DND-41 (cell line): ENCODE data around the gene ARAP1.

Experiments used
- ATAC-seq: fragments of 200-7000 bp; cut with Tn5 transposase; 3 replicates; pipeline ENCODE4 v1.9.1; 2021; ENCODE audit warnings: low read depth; ENCODE audit not compliant: insufficient read depth
- DNase-seq: peaks from one replicate; pipeline ENCODE4 v3.0.0-alpha.2; 2020
- H2AFZ ChIP-seq: 2 replicates; pipeline ENCODE4 v1.6.0; 2012; ENCODE audit warnings: low read depth, low read length
- H3K27ac ChIP-seq: 2 replicates; pipeline ENCODE4 v1.5.1; 2012; ENCODE audit warnings: low read length, inconsistent platforms
- H3K27me3 ChIP-seq: fragments of 200-600 bp; sonication (generic); 2 replicates; pipeline ENCODE4 v1.6.0; 2012; ENCODE audit warnings: low read length, mild to moderate bottlenecking, inconsistent platforms; ENCODE audit not compliant: insufficient read depth, poor library complexity
- H3K36me3 ChIP-seq: 2 replicates; pipeline ENCODE4 v1.5.1; 2012; ENCODE audit warnings: low read length, inconsistent platforms; ENCODE audit not compliant: insufficient read depth
- H3K4me1 ChIP-seq: 2 replicates; pipeline ENCODE4 v1.5.1; 2012; ENCODE audit warnings: mild to moderate bottlenecking, low read length; ENCODE audit not compliant: insufficient read depth
- H3K4me2 ChIP-seq: 2 replicates; pipeline ENCODE4 v1.6.0; 2012; ENCODE audit warnings: mild to moderate bottlenecking, moderate library complexity, low read length, inconsistent platforms; ENCODE audit not compliant: insufficient read depth
- H3K4me3 ChIP-seq, 2 experiments: fragments of 200-600 bp in 1 of 2; shearing (Covaris generic) in 1 of 2; 2 replicates each; pipeline ENCODE4 v1.5.1; 2012 to 2016; ENCODE audit warnings: inconsistent platforms in 2 of 2, low read length in 2 of 2, mild to moderate bottlenecking in 2 of 2, low read depth in 1 of 2, moderate library complexity in 1 of 2
- H3K79me2 ChIP-seq: 2 replicates; pipeline ENCODE4 v1.6.0; 2012; ENCODE audit warnings: low read length, inconsistent platforms; ENCODE audit not compliant: insufficient read depth
- H3K9ac ChIP-seq: 2 replicates; pipeline ENCODE4 v1.6.0; 2012; ENCODE audit warnings: low read depth, mild to moderate bottlenecking, inconsistent platforms, low read length, moderate library complexity
- H3K9me3 ChIP-seq: 2 replicates; pipeline ENCODE4 v1.5.1; 2012; ENCODE audit warnings: low read length, moderate library complexity, mild to moderate bottlenecking, inconsistent platforms; ENCODE audit not compliant: insufficient read depth, severe bottlenecking
- H4K20me1 ChIP-seq: 2 replicates; pipeline ENCODE4 v1.6.0; 2012; ENCODE audit warnings: low read length; ENCODE audit not compliant: insufficient read depth
- EZH2 ChIP-seq: IDR thresholded peaks from 3 replicates; pipeline ENCODE4 v1.6.1; 2012; ENCODE audit warnings: borderline replicate concordance, low read depth, mild to moderate bottlenecking, moderate library complexity, low read length, inconsistent platforms; ENCODE audit not compliant: severe bottlenecking
- TF ChIP-seq, protein P1 (sequence below): IDR thresholded peaks from 2 replicates; pipeline ENCODE4 v1.5.1; 2012; ENCODE audit warnings: borderline replicate concordance, low read length, moderate library complexity, mild to moderate bottlenecking; ENCODE audit not compliant: poor library complexity, severe bottlenecking; ENCODE audit errors: extremely low read depth

The ARAP1 gene

DNA sequence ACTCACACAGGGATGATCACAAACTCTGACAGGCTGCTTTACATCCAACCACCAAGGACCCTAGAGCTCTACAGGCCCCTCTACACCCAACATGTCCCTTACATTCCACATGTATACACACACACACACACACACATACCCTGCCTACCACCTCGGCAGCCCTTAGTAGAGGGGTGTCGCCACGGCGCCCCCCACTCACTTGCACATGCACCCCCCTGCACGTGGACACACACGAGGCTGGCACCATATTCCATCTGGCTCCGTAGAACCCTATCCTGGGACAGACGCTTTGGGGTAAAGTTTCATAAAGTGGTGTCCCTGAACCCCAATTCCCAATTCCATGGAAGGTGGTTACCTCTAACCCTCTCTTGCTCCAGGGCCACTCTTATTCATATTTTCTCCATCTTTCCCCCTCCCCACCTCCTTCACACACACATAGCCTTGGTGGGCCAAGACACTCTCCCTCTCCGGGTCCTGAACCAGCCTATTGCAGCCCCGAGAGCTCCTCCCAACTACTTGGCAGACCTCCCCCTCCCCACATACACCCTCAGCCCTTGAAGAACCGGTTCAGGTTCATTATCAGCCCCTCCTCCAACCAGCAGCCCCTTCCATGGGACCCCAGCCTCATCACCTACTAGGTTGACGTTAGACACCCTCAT lies 78.8 kb downstream of the ARAP1 start:
- no peak overlapping the region for H3K27ac ChIP-seq
- H3K9ac ChIP-seq = no peak overlapping the region
- H3K27me3 ChIP-seq = peaks cover 24% of the 10 kb centered on the region
- H3K4me1 ChIP-seq = no peaks in the 10 kb centered on the region
- H2AFZ ChIP-seq = no peak overlapping the region
- H3K9me3 ChIP-seq = no peaks in the 10 kb centered on the region
- no peaks in the 10 kb centered on the region for H3K79me2 ChIP-seq
- peaks cover 29% of the 10 kb centered on the region for H4K20me1 ChIP-seq
- DNase-seq = peak; percentile 55
- no peak overlapping the region for H3K4me2 ChIP-seq
- ATAC-seq = peak; percentile 48; the same call in 1 of the 3 replicates
- TF ChIP-seq EZH2 = no peak
- TF ChIP-seq, protein P1, sequence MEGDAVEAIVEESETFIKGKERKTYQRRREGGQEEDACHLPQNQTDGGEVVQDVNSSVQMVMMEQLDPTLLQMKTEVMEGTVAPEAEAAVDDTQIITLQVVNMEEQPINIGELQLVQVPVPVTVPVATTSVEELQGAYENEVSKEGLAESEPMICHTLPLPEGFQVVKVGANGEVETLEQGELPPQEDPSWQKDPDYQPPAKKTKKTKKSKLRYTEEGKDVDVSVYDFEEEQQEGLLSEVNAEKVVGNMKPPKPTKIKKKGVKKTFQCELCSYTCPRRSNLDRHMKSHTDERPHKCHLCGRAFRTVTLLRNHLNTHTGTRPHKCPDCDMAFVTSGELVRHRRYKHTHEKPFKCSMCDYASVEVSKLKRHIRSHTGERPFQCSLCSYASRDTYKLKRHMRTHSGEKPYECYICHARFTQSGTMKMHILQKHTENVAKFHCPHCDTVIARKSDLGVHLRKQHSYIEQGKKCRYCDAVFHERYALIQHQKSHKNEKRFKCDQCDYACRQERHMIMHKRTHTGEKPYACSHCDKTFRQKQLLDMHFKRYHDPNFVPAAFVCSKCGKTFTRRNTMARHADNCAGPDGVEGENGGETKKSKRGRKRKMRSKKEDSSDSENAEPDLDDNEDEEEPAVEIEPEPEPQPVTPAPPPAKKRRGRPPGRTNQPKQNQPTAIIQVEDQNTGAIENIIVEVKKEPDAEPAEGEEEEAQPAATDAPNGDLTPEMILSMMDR = no peak
- H3K36me3 ChIP-seq = no peaks in the 10 kb centered on the region
- H3K4me3 ChIP-seq = no peak overlapping the region

DNA sequence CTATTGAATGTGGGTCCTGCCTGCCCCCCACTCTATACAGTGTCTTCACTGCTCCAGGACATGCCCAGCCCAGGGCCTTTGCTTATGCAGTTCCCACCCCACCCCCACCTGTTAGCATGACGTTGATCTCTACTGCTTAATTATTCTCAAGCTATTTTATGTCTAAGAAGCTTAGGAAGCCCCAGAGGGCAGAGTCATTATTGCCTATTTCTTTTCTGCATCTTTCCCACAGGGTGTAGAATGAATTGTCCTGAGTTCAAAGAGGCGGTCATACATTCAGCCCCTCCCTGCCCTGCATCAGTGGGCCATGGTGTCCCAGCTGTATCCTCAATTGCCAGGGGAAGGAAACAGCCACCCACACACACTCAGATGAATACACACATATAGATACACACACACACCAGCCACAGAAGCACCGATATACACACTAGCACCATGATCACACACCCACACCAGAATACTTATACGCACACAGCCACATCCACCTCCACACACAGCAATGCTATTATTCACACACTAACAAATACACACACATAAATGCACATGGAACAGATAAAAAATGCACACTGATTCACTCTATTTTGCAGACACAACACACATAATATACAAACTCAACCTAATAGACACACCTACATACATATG lies 79.5 kb downstream of the ARAP1 start:
- no peak overlapping the region for H2AFZ ChIP-seq
- H3K27me3 ChIP-seq = peaks cover 31% of the 10 kb centered on the region
- ATAC-seq (no peak), DNase-seq (no peak)
- no peak overlapping the region for H3K4me3 ChIP-seq
- TF ChIP-seq, protein P1 = no peak
- no peak for TF ChIP-seq EZH2
- H3K27ac ChIP-seq = no peak overlapping the region
- no peaks in the 10 kb centered on the region for H3K79me2 ChIP-seq
- no peaks in the 10 kb centered on the region for H3K4me1 ChIP-seq
- H3K9me3 ChIP-seq = peaks cover 2% of the 10 kb centered on the region
- H3K4me2 ChIP-seq = no peak overlapping the region
- no peak overlapping the region for H3K9ac ChIP-seq
- no peaks in the 10 kb centered on the region for H3K36me3 ChIP-seq
- H4K20me1 ChIP-seq = peaks cover 24% of the 10 kb centered on the region

DNA sequence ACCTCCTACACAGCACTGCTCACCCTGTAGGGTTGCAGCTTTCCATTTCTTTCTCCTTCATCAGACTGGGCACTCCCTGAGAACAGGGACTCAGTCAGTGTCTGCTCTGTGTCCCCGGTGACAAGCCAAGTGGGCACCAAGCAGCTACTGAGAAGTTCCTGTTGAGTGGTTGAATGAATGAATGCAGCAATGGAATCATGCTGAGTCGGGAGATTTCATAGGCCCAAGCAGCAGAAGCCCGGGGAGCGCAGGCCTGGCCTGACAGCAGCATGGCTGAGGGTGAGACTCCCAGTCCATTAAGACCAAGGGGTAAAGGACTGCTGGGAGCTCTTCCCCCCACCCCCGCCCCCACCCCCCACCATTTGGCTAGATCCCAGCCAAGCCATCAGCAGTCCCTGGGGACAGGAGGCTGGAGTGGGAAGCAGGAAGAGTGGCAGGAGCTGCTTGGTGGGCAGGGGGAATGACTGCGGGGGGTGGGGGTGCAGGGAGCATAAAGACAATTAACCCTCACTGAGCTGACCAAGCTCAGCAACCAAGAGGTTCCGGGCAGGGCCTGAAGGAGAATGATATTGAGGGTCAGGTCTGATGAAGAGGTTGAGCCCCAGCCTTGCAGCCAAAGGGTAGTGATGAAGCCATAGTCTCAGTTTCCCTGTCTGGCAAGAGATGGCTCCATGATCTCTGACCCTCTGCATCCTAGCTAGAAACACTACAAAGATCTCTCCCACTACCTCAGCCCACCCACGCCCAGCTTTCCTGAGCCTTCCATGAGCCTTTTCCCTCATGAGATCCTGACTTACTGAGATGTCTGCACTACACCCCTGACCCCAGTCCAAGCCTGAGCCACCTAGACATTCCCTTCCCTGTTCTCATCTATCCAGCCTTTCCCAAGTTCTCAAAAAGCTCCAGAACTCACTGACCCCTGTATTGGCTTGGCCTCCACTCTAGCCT lies 80.8 kb downstream of the ARAP1 start:
- TF ChIP-seq, protein P1 = no peak
- no peak for TF ChIP-seq EZH2
- peaks cover 28% of the 10 kb centered on the region for H3K27me3 ChIP-seq
- H3K4me3 ChIP-seq = no peak overlapping the region

More for the DNA sequence above, 80.8 kb downstream of the ARAP1 start:
- Histone ChIP-seq H3K9ac (no peak overlapping the region), H3K4me1 (no peaks in the 10 kb centered on the region), H3K27ac (no peak overlapping the region), H4K20me1 (peaks cover 18% of the 10 kb centered on the region), H2AFZ (no peak overlapping the region), H3K4me2 (no peak overlapping the region), H3K79me2 (no peaks in the 10 kb centered on the region), H3K9me3 (peaks cover 8% of the 10 kb centered on the region), H3K36me3 (no peaks in the 10 kb centered on the region)
- DNase-seq (no peak), ATAC-seq (no peak)
